Hindlimb muscle (tissue), 1 donor: ENCODE results near the gene MACO1. TPM values are rescaled to one million over a fixed set of nuclear protein-coding genes. Genes with fewer than 3 reads are reported as not detected.
"Not testable (repeated sequence)": the region's sequence is repeated elsewhere in the genome, so short reads cannot be mapped to it uniquely, and the experiment has no call there.

Experiments
- DNase-seq: peaks from one replicate; pipeline ENCODE4 v3.0.0-alpha.2; 2013
- polyA plus RNA-seq: library from polyadenylated mRNA; unstranded; fragments of 120-200 nt; gene quantifications from one replicate; pipeline ENCODE4 v1.2.1, GENCODE V29; 2013; ENCODE audit not compliant: insufficient read length

Gene MACO1
- polyA plus RNA-seq, 1 donor: 20.0 TPM

- DNase-seq: no peak
These were observed 28.0 kb downstream of the MACO1 start for GRCh38 chr1:25458541-25459298.

- no peak for DNase-seq
These were observed 29.3 kb downstream of the MACO1 start for GRCh38 chr1:25460020-25460419.

- DNase-seq: not testable (repeated sequence)
These were observed 30.1 kb downstream of the MACO1 start for GRCh38 chr1:25460816-25461215.

- DNase-seq: no peak
These were observed 31.2 kb downstream of the MACO1 start for GRCh38 chr1:25461849-25462248.

GRCh38 chr1:25462732-25463131 is 32.0 kb downstream of the MACO1 start:
- no peak for DNase-seq

GRCh38 chr1:25467193-25467592 is 36.5 kb downstream of the MACO1 start:
- no peak for DNase-seq

GRCh38 chr1:25467616-25468015 is 36.9 kb downstream of the MACO1 start:
- DNase-seq: no peak

GRCh38 chr1:25468033-25468432 is 37.3 kb downstream of the MACO1 start:
- no peak for DNase-seq

GRCh38 chr1:25469177-25469576 is 38.5 kb downstream of the MACO1 start:
- no peak for DNase-seq

GRCh38 chr1:25472471-25472870 is 41.8 kb downstream of the MACO1 start:
- DNase-seq: no peak

- no peak for DNase-seq
These were observed 43.0 kb downstream of the MACO1 start for GRCh38 chr1:25473653-25474225.

GRCh38 chr1:25474439-25475047 is 43.8 kb downstream of the MACO1 start:
- DNase-seq: no peak

GRCh38 chr1:25476186-25477097 is 45.7 kb downstream of the MACO1 start:
- no peak for DNase-seq

GRCh38 chr1:25477448-25478034 is 46.8 kb downstream of the MACO1 start:
- DNase-seq: no peak

- DNase-seq: no peak
These were observed 47.9 kb downstream of the MACO1 start for GRCh38 chr1:25478633-25479032.

GRCh38 chr1:25481625-25482024 is 50.9 kb downstream of the MACO1 start:
- DNase-seq: no peak

GRCh38 chr1:25482211-25482610 is 51.5 kb downstream of the MACO1 start:
- no peak for DNase-seq

- no peak for DNase-seq
These were observed 53.4 kb downstream of the MACO1 start for GRCh38 chr1:25484096-25484495.

GRCh38 chr1:25484533-25484932 is 53.8 kb downstream of the MACO1 start:
- DNase-seq: no peak

- no peak for DNase-seq
These were observed 55.1 kb downstream of the MACO1 start for GRCh38 chr1:25485536-25486411.

GRCh38 chr1:25486602-25487001 is 55.9 kb downstream of the MACO1 start:
- no peak for DNase-seq
